Measurements from ENCODE around the gene MATCAP1.

MATCAP1 gene

GRCh38 chr16:67170949-67171649, 12.7 kb downstream of the MATCAP1 start:
- DNase-seq, result no peak

GRCh38 chr16:67170168-67170948, 13.4 kb downstream of the MATCAP1 start, which contains the start of gene NOL3:
Gene NOL3 (plus strand): TSS chr16:67170538.
- DNase-seq, result peak; percentile 33

- no peak for DNase-seq
These were observed 14.1 kb downstream of the MATCAP1 start for GRCh38 chr16:67169642-67170167.

- DNase-seq, result no peak
These were observed 14.7 kb downstream of the MATCAP1 start for GRCh38 chr16:67169011-67169451.

- no peak for DNase-seq
These were observed 16.2 kb downstream of the MATCAP1 start for GRCh38 chr16:67167588-67167987.

- no peak for DNase-seq
These were observed 17.1 kb downstream of the MATCAP1 start for GRCh38 chr16:67166598-67167168.

- no peak for DNase-seq
These were observed 17.6 kb downstream of the MATCAP1 start for GRCh38 chr16:67166110-67166547.

GRCh38 chr16:67165121-67166078, 18.4 kb downstream of the MATCAP1 start:
- DNase-seq, result no peak

- DNase-seq, result no peak
These were observed 19.1 kb downstream of the MATCAP1 start, which contains the start of gene HSF4 for GRCh38 chr16:67164599-67165061. Gene HSF4 (plus strand): TSS chr16:67164745. CDS start chr16:67164812, 67 bp downstream.

GRCh38 chr16:67163999-67164558, 19.7 kb downstream of the MATCAP1 start:
- DNase-seq, result no peak

GRCh38 chr16:67163164-67163998, 20.4 kb downstream of the MATCAP1 start:
- DNase-seq, result no peak

GRCh38 chr16:67162506-67163163, 21.1 kb downstream of the MATCAP1 start:
- DNase-seq, result no peak

- DNase-seq, result no peak
These were observed 22.1 kb downstream of the MATCAP1 start for GRCh38 chr16:67161595-67162058.

GRCh38 chr16:67158637-67159600, 24.8 kb downstream of the MATCAP1 start:
- no peak for DNase-seq

GRCh38 chr16:67157892-67158635, 25.7 kb downstream of the MATCAP1 start:
- no peak for DNase-seq

GRCh38 chr16:67157106-67157748, 26.5 kb downstream of the MATCAP1 start:
- no peak for DNase-seq

- no peak for DNase-seq
These were observed 27.5 kb downstream of the MATCAP1 start for GRCh38 chr16:67156143-67156844.
